ENCODE results near the gene TAF4B.
"Not testable (repeated sequence)": the region's sequence is repeated elsewhere in the genome, so short reads cannot be mapped to it uniquely, and the experiment has no call there.

The TAF4B gene

GRCh38 chr18:26238718-26239117, 12.5 kb downstream of the TAF4B start:
- DNase-seq (ENCODE audit: low read depth) = not testable (repeated sequence)

GRCh38 chr18:26242392-26242791, 16.1 kb downstream of the TAF4B start:
- not testable (repeated sequence) for DNase-seq (ENCODE audit: low read depth)

- not testable (repeated sequence) for DNase-seq (ENCODE audit: low read depth)
These were observed 19.2 kb downstream of the TAF4B start for GRCh38 chr18:26245434-26245833.

GRCh38 chr18:26252411-26252810, 26.2 kb downstream of the TAF4B start:
- DNase-seq (ENCODE audit: low read depth) = no peak

GRCh38 chr18:26254808-26255207, 28.6 kb downstream of the TAF4B start:
- not testable (repeated sequence) for DNase-seq (ENCODE audit: low read depth)

- no peak for DNase-seq (ENCODE audit: low read depth)
These were observed 29.7 kb downstream of the TAF4B start for GRCh38 chr18:26255695-26256622.

- no peak for DNase-seq (ENCODE audit: low read depth)
These were observed 32.5 kb downstream of the TAF4B start for GRCh38 chr18:26258711-26259110.

GRCh38 chr18:26259416-26259815, 33.2 kb downstream of the TAF4B start:
- DNase-seq (ENCODE audit: low read depth) = not testable (repeated sequence)

GRCh38 chr18:26262156-26262555, 35.9 kb downstream of the TAF4B start:
- no peak for DNase-seq (ENCODE audit: low read depth)

GRCh38 chr18:26267357-26267930, 41.2 kb downstream of the TAF4B start:
- DNase-seq (ENCODE audit: low read depth) = no peak

GRCh38 chr18:26268454-26268853, 42.2 kb downstream of the TAF4B start:
- no peak for DNase-seq (ENCODE audit: low read depth)

GRCh38 chr18:26271917-26272549, 45.8 kb downstream of the TAF4B start:
- no peak for DNase-seq (ENCODE audit: low read depth)

- DNase-seq (ENCODE audit: low read depth) = no peak
These were observed 51.1 kb downstream of the TAF4B start for GRCh38 chr18:26277374-26277773.

- no peak for DNase-seq (ENCODE audit: low read depth)
These were observed 53.2 kb downstream of the TAF4B start for GRCh38 chr18:26279428-26279827.

GRCh38 chr18:26286008-26286407, 59.8 kb downstream of the TAF4B start:
- DNase-seq (ENCODE audit: low read depth) = no peak

- DNase-seq (ENCODE audit: low read depth) = no peak
These were observed 61.4 kb downstream of the TAF4B start for GRCh38 chr18:26287644-26288043.

- DNase-seq (ENCODE audit: low read depth) = no peak
These were observed 64.1 kb downstream of the TAF4B start for GRCh38 chr18:26290385-26290784.

GRCh38 chr18:26293982-26294381, 67.7 kb downstream of the TAF4B start:
- no peak for DNase-seq (ENCODE audit: low read depth)

- no peak for DNase-seq (ENCODE audit: low read depth)
These were observed 71.9 kb downstream of the TAF4B start for GRCh38 chr18:26298107-26298506.

- DNase-seq (ENCODE audit: low read depth) = no peak
These were observed 75.4 kb downstream of the TAF4B start for GRCh38 chr18:26301681-26302080.

- DNase-seq (ENCODE audit: low read depth) = not testable (repeated sequence)
These were observed 77.0 kb downstream of the TAF4B start for GRCh38 chr18:26303222-26303621.

- no peak for DNase-seq (ENCODE audit: low read depth)
These were observed 78.3 kb downstream of the TAF4B start for GRCh38 chr18:26304511-26304910.

Data from T follicular helper cell (primary cell).